HG02981 (cell line): Measurements from ENCODE around the gene APBB2.
"Not testable (repeated sequence)": the region's sequence is repeated elsewhere in the genome, so short reads cannot be mapped to it uniquely, and the experiment has no call there.

Source experiments
- ATAC-seq: cut with Tn5 transposase; IDR thresholded peaks from one replicate; pipeline ENCODE4 v1.9.1; 2021; ENCODE audit warnings: mild to moderate bottlenecking, moderate library complexity; ENCODE audit not compliant: unreplicated experiment

APBB2 gene

DNA sequence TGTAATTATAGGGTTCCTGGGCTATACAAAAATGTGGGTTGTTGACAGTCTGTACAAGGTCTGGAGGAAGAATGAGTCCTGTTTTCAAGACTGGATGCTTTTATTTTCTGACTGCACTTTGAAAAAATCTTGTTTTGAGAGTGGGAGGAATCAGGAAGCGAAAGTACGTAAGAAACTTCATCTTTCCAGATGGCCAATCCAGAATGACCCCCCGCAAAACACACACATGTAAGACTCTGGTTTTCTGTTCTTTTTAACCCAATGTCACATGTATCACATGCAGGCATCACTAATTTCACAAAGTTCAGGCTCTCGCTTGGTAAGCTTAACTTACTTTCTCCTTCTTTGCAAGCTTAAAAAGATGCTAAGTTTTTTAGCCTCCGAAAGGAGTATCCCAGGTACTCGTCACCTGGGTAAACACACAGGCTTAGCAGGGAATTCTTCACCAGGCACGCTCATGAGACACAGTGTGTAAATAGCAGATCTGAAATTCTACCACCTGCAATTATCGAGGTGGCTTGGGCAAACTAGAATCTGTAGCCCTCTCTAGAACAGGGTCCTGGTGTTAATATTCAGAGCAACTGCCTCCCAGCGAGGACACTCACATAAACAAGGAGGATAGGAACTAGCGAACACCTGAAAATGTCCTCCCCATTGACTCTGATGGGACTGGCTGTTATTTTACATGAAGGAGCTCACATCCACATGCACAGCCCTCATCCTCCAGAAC lies 373.9 kb downstream of the APBB2 start:
- ATAC-seq = no peak

DNA sequence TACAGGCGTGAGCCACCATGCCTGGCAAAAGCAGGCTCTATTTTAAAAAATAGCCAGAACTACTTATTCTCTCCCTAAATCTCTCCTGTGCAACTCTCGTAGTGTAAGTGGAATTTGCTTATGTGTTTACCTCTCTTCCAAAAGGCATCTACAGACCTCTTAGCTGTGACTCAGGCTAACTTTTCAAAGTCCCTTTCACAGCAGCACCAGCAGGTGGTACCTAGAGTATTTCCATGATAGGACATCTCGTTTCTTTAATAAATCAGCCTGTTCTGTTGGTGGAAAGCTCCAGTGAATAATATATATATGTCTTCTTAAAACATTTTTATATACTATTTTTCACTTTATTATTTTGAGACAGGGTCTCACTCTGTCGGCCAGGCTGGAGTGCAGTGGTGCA lies 375.6 kb downstream of the APBB2 start:
- ATAC-seq = no peak

DNA sequence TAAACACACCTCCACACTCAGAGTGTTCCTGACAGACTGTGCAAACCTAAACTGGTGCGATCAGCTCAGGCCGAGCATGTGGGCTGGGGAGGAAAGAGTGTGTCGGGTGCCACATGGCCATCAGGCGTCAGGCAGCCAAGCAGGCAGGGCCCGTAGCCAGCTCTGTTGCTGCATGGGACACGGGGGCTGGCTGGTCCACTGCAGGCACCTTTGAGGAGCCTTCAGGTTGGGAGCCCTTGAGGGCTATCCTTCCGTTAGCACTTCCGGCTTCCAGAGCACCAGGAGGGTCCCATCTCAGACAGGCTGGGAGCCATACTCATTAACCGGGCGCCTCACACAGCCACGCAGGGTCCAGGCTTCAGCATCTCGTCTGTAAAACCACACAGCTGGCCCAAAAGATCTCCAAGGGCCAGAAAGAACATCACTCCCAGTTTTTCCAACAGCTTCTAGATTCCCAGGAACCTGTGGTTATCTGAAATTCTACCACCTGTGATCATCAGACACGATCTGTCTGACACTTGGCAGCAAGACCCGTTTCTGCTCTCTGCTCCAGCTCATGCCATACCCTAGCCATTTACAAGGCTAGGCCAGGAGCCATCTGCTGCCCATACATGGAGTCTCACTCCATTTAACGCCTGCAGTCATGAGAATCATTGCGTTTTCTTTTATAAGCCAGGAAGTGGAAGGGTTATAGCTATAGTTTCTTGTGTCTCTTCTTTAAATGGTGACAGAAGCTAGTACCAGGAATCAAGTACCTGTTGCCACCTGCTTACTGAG lies 377.1 kb downstream of the APBB2 start:
- no peak for ATAC-seq

GRCh38 chr4:40833212-40833611 lies 381.1 kb downstream of the APBB2 start:
- ATAC-seq = no peak

GRCh38 chr4:40832175-40832574 lies 382.2 kb downstream of the APBB2 start:
- no peak for ATAC-seq

DNA sequence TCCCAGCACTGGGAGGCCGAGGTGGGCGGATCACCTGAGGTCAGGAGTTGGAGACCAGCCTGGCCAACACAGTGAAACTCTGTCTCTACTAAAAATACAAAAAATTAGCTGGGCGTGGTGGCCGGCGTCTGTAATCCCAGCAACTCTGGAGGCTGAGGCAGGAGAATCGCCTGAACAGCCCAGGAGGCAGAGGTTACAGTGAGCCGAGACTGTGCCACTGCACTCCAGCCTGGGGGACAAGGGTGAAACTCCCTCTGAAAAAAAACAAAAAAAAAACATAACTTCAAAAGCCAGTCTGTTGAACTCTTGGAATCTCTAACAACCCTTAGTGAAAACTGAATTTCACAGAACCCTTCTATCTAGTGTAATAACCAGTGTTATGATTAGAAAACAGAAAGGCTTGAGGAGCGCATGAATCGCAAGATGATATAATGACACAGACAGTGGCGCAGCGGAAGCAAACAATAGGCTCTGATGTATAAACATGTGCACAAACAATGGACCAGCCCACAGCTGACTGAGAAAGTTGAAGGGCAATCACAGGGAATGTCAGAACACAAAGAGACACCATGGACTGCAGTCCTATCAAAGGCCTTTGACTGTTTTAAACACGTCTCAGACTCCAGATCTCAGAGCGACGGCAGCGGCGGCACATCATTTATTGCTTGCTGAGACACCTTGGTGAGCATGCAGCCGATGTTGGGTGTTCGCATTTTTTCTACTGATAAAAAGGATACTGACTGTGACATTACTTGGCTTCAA lies 383.0 kb downstream of the APBB2 start:
- no peak for ATAC-seq

GRCh38 chr4:40829586-40829985 lies 384.8 kb downstream of the APBB2 start:
- no peak for ATAC-seq

GRCh38 chr4:40828661-40829060 lies 385.7 kb downstream of the APBB2 start:
- no peak for ATAC-seq

DNA sequence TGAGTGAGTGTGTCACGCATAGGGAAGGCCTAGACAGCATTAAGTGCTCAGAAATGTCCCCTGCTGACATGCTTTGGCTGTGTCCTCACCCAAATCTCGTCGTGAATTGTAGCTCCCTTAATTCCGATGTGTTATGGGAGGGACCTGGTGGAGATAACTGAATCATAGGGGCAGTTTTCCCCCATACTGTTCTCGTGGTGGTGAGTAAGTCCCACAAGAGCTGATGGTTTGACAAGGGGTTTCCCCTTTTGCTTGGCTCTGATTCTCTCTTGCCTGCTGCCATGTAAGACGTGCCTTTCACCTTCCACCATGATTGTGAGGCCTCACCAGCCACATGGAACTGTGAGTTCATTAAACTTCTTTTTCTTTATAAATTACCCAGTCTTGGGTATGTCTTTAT lies 386.6 kb downstream of the APBB2 start:
- ATAC-seq = no peak

- no peak for ATAC-seq
Observed at GRCh38 chr4:40826821-40827220, 387.5 kb downstream of the APBB2 start.

GRCh38 chr4:40825014-40825838 lies 389.1 kb downstream of the APBB2 start:
- ATAC-seq = no peak

GRCh38 chr4:40822420-40823166 lies 391.7 kb downstream of the APBB2 start:
- ATAC-seq = no peak

- no peak for ATAC-seq
Observed at GRCh38 chr4:40820101-40820500, 394.2 kb downstream of the APBB2 start.

DNA sequence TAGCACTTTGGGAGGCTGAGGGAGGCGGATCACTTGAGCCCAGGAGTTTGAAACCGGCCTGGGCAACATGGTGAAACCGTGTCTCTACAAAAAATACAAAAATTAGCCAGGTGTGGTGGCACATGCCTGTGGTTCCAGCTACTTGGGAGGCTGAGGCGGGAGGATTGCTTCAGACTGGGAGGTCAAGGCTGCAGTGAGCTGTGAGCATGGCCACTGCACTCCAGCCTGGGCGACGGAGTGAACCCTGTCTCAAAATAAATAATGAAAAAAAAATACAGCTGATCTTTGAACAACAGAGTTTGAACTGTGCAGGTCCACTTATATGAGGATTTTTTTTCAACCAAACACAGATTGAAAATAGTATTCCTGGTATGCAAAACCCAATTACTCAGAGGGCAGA lies 397.2 kb downstream of the APBB2 start:
- ATAC-seq = not testable (repeated sequence)

DNA sequence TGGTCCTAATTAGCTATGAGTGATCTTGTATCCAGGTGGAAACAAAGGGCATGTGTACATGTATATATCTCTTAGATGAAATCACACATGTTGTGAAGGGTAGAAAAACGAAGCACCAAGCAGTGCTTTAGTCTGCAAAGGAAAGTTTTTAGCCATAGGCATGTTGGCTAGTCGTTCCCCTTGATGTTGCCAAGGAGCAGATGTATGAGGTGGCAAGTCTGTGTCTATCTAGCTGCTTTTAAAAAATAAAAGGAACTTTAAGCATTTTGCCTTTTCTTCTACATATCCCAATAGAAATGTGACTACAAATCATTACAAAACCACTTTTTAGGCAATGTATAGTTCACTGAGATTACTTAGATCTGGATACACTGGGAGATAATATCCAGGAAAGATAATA lies 401.5 kb downstream of the APBB2 start:
- no peak for ATAC-seq

GRCh38 chr4:40812386-40812785 lies 402.0 kb downstream of the APBB2 start:
- ATAC-seq = no peak

DNA sequence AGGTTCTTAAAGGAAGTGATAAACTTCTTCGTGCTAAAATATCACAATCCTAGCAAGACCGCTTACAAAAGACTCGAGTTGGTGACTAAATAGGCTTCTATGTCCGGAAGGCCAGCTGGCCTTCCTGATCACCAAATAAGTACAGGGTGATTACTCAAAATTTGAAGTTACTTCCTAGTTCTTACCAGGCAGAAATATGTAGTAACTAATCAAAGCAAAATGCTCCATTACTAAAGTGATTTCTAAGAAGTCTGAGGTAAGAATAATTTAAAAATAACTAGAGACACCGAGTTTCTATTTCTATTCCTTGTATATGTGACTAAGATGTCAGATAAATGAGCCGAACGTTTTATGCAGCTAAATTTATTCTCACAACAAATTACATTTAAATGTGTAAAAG lies 402.4 kb downstream of the APBB2 start:
- no peak for ATAC-seq

GRCh38 chr4:40808926-40809457 lies 405.4 kb downstream of the APBB2 start:
- no peak for ATAC-seq

DNA sequence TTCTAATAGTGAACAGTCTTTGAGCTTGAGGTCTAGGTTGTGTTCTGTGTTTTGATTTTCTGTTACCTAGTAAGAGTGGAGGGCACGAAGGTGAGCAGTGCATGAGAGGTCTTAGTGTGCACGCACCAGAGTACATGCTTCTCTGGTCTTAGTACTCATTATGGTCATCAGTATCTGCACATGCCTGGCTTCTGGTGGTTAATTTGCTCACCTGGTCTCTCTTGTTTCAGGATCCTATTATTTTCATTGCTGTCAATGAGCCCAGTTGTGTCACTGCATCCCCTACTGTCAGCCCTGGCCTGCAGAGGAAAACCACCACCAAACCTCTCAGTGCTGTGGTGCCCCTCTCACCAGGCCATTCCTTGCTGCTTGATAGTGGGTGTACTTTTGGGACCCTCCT lies 409.7 kb downstream of the APBB2 start:
- ATAC-seq = no peak

GRCh38 chr4:40800064-40800463 lies 414.3 kb downstream of the APBB2 start:
- peak; percentile 75 for ATAC-seq
